Endothelial cell of umbilical vein (primary cell): Measurements from ENCODE around the gene BORCS6. TPM values are rescaled to one million over a fixed set of nuclear protein-coding genes. Genes with fewer than 3 reads are reported as not detected.
A peak's percentile ranks its signal among the peaks of the same experiment; 100 is the strongest.

Experiments used
- BruUV-seq: library from RNA; stranded (reverse); fragments of 400-500 nt; replicated peaks from 2 replicates; lab custom pipeline; 2021; lab: Mats Ljungman, UMichigan
- CTCF ChIA-PET: fragments of 300-600, 350-600 bp; sonication (Branson Sonifier 250); formaldehyde crosslinking; loops from one replicate; lab custom pipeline; 2021; ENCODE audit warnings: antibody characterized with exemption, inconsistent platforms; lab: Charles Lee
- POLR2A ChIA-PET: fragments of 300-600, 350-600 bp; sonication (Branson Sonifier 250); formaldehyde crosslinking; loops from one replicate; lab custom pipeline; 2021; ENCODE audit warnings: antibody characterized with exemption, inconsistent platforms; lab: Charles Lee
- DNase-seq: peaks from one replicate; pipeline ENCODE4 v3.0.0-alpha.2; 2011; ENCODE audit warnings: low read depth, low spot score
- FAIRE-seq: peaks from 2 replicates; lab custom pipeline; 2011; peaks lifted over from hg19 to GRCh38; lab: Jason Lieb, UNC
- H2AFZ ChIP-seq: 2 replicates; pipeline ENCODE4 v1.6.0; 2012; ENCODE audit warnings: low read depth, low read length, control low read depth, inconsistent platforms
- H3K27ac ChIP-seq: 2 replicates; pipeline ENCODE4 v1.5.1; 2011; ENCODE audit warnings: low read depth, mild to moderate bottlenecking, control low read depth, low read length, moderate library complexity; ENCODE audit not compliant: insufficient read depth
- H3K27me3 ChIP-seq, 2 experiments: 2 replicates each; pipeline versions ENCODE4 v1.6.0 to v1.6.1; 2011; ENCODE audit warnings: low read length in 2 of 2, mixed read lengths in 1 of 2; ENCODE audit not compliant: control insufficient read depth in 2 of 2, insufficient read depth in 2 of 2
- H3K36me3 ChIP-seq, 2 experiments: 2 replicates in 1 of 2; 3 replicates in 1 of 2; pipeline ENCODE4 v1.5.1; 2011; ENCODE audit warnings: low read length in 2 of 2, mild to moderate bottlenecking in 1 of 2, moderate library complexity in 1 of 2; ENCODE audit not compliant: control insufficient read depth in 2 of 2, insufficient read depth in 2 of 2; ENCODE audit errors: extremely low read depth in 1 of 2
- H3K4me1 ChIP-seq: 3 replicates; pipeline ENCODE4 v1.5.1; 2011; ENCODE audit warnings: mild to moderate bottlenecking, low read length; ENCODE audit not compliant: control insufficient read depth, insufficient read depth; ENCODE audit errors: extremely low read depth
- H3K4me2 ChIP-seq: 2 replicates; pipeline ENCODE4 v1.6.1; 2011; ENCODE audit warnings: low read length, control low read depth, mixed read lengths; ENCODE audit not compliant: insufficient read depth
- H3K4me3 ChIP-seq, 3 experiments: fragments of 200-600 bp in 1 of 3; sonication (generic), shearing (Covaris generic) in 1 of 3; replicated peaks in 1 of 3; 2 replicates each; pipeline ENCODE4 v1.5.1; 2011 to 2016; ENCODE audit warnings: control low read depth in 3 of 3, low read length in 3 of 3, mild to moderate bottlenecking in 2 of 3, inconsistent platforms in 1 of 3, low read depth in 1 of 3, moderate library complexity in 1 of 3; ENCODE audit not compliant: insufficient read depth in 1 of 3
- H3K79me2 ChIP-seq: 2 replicates; pipeline ENCODE4 v1.6.0; 2012; ENCODE audit warnings: low read length, inconsistent platforms; ENCODE audit not compliant: control insufficient read depth, insufficient read depth
- H3K9ac ChIP-seq: replicated peaks from 2 replicates; pipeline ENCODE3; 2011; ENCODE audit warnings: low read length, control low read depth; ENCODE audit not compliant: insufficient read depth; ENCODE audit errors: extremely low read depth
- H3K9me1 ChIP-seq: replicated peaks from 3 replicates; pipeline ENCODE4 v1.6.0; 2011; ENCODE audit warnings: mild to moderate bottlenecking, low read length; ENCODE audit not compliant: control insufficient read depth, insufficient read depth; ENCODE audit errors: extremely low read depth
- H3K9me3 ChIP-seq: replicated peaks from 2 replicates; pipeline ENCODE4 v1.5.1; 2012; ENCODE audit warnings: low read length, inconsistent platforms; ENCODE audit not compliant: control insufficient read depth, insufficient read depth
- H4K20me1 ChIP-seq: replicated peaks from 2 replicates; pipeline ENCODE3; 2011; ENCODE audit warnings: mild to moderate bottlenecking, low read length; ENCODE audit not compliant: control insufficient read depth, insufficient read depth; ENCODE audit errors: extremely low read depth
- CTCF ChIP-seq, 2 donors: IDR thresholded peaks; 1 replicate in 1 of 2; 2 replicates in 1 of 2; pipeline ENCODE4 v1.5.1; 2011; ENCODE audit warnings: low read length in 2 of 2, mild to moderate bottlenecking in 2 of 2, moderate library complexity in 2 of 2, control low read depth in 1 of 2, inconsistent platforms in 1 of 2, low read depth in 1 of 2; ENCODE audit not compliant: insufficient read depth in 1 of 2; ENCODE audit errors: extremely low read depth in 1 of 2
- JUN ChIP-seq: IDR thresholded peaks from 2 replicates; pipeline ENCODE4 v1.6.1; 2011; ENCODE audit warnings: borderline replicate concordance, low read depth; ENCODE audit not compliant: insufficient read length, insufficient read depth
- MAX ChIP-seq: IDR thresholded peaks from 2 replicates; pipeline ENCODE4 v1.6.1; 2011; ENCODE audit not compliant: insufficient read depth, insufficient read length
- MYC ChIP-seq: IDR thresholded peaks from one replicate; pipeline ENCODE4 v1.6.1; 2011; ENCODE audit warnings: mild to moderate bottlenecking, low read depth, low read length
- POLR2A ChIP-seq: IDR thresholded peaks from 2 replicates; pipeline ENCODE4 v1.6.1; 2012; ENCODE audit warnings: low read depth, mild to moderate bottlenecking, control low read depth, low read length
- POLR2AphosphoS5 ChIP-seq: IDR thresholded peaks from 2 replicates; pipeline ENCODE4 v1.6.1; 2012; ENCODE audit warnings: low read depth, mild to moderate bottlenecking, control low read depth, low read length, moderate library complexity; ENCODE audit not compliant: insufficient read depth
- dilution Hi-C: fragments of 300-500 bp; cut with MboI; formaldehyde crosslinking; loops from one replicate; pipeline ENCODE4 v1.15.0; 2019; ENCODE audit warnings: low sequenced_read_pairs; ENCODE audit not compliant: extremely low pct_ligation_motif_present
- intact Hi-C: fragments of 100-400 bp; cut with micrococcal nuclease; formaldehyde crosslinking; loops from one replicate; pipeline ENCODE4 v1.10.0; 2022
- polyA plus RNA-seq, 4 experiments: library from polyadenylated mRNA; depleted of rRNA in 3 of 4; stranded (reverse) in 3 of 4; unstranded in 1 of 4; fragments of >200 nt; gene quantifications; 2 replicates each; pipeline versions ENCODE4 v1.2.1 to v1.2.3, GENCODE V29; 2011 to 2012; ENCODE audit warnings: missing spikeins in 1 of 4
- total RNA-seq: library from RNA; stranded (reverse); gene quantifications from 2 replicates; pipeline ENCODE4 v1.2.3, GENCODE V29; 2021

Gene BORCS6
- total and polyA plus RNA-seq, 2 donors (not counting 3 experiments of a cell fraction or from before 2014, with no cell fraction given) = 8.0 to 9.0 TPM

GRCh38 chr17:8160741-8161221 lies 29.2 kb downstream of the BORCS6 start:
- ChIA-PET POLR2A (interaction anchor here (0.7 to 2.2 kb wide), 2 partner anchors 12 to 49 kb away, joined by 8 read pairs; partner anchors contain the start of gene AURKB), CTCF (interaction anchor here (0.9 to 6.3 kb wide), 3 partner anchors 10 to 28 kb away, joined by 3 to 72 read pairs (median 4); no protein-coding TSS in a partner anchor)
- FAIRE-seq (no peak), DNase-seq (no peak)
- TSS peak; percentile 27 for BruUV-seq
- TF ChIP-seq CTCF (IDR thresholded peaks at IDR 0.05; ENCODE audit: extremely low read depth in 1 of 2, insufficient read depth in 1 of 2, low read depth in 1 of 2, low read length in 2 of 2) = no peak
- no peak for TF ChIP-seq JUN
- TF ChIP-seq POLR2A = no peak
- no peak for TF ChIP-seq POLR2AphosphoS5
- TF ChIP-seq MAX = no peak
- no peak for TF ChIP-seq MYC
- H3K9ac ChIP-seq = no peak overlapping the region
- H3K9me3 ChIP-seq = no peaks in the 10 kb centered on the region
- H3K27ac ChIP-seq = no peak overlapping the region
- no peaks in the 10 kb centered on the region for H3K9me1 ChIP-seq
- H4K20me1 ChIP-seq = no peaks in the 10 kb centered on the region
- dilution Hi-C loops = no loop called here
- H3K79me2 ChIP-seq = peaks cover 20% of the 10 kb centered on the region
- H3K4me1 ChIP-seq = peaks cover 26% of the 10 kb centered on the region
- H3K27me3 ChIP-seq = no peaks in the 10 kb centered on the region
- no peak overlapping the region for H2AFZ ChIP-seq
- intact Hi-C loops = no loop called here
- no peak overlapping the region for H3K4me2 ChIP-seq
- no peak overlapping the region for H3K4me3 ChIP-seq
- H3K36me3 ChIP-seq = peaks cover 2 to 7% of the 10 kb centered on the region in 2 experiments
